ENCODE results near the gene ATAD3C. TPM values are rescaled to one million over a fixed set of nuclear protein-coding genes. Genes with fewer than 3 reads are reported as not detected.

The ATAD3C gene
- total and polyA plus RNA-seq, 2 of the 8 experiments (the other 6 are each of a cell fraction or from before 2014, with no cell fraction given) = 2.0 to 2.7 TPM

- Histone ChIP-seq H3K23ac (ENCODE audit: insufficient read length) (no peak overlapping the region), H3K9ac (replicated peaks in 1 of 4; ENCODE audit: extremely low read depth in 1 of 4, low read depth in 3 of 4, low read length in 3 of 4) (no peak overlapping the region), H3K56ac (replicated peaks; ENCODE audit: insufficient read length, low read depth, low read length) (no peak overlapping the region), H3K14ac (ENCODE audit: insufficient read length) (no peak overlapping the region), H2BK20ac (ENCODE audit: low read length) (no peak overlapping the region), H3K4ac (replicated peaks; ENCODE audit: insufficient read length, low read depth, low read length) (no peak overlapping the region), H3K4me1 (replicated peaks in 1 of 4; ENCODE audit: control insufficient read depth in 3 of 4, insufficient read depth in 4 of 4, low read length in 3 of 4) (no peaks in the 10 kb centered on the region; a peak in 1 of 7 replicates), H2AFZ (ENCODE audit: low read length) (no peak overlapping the region), H3K4me3 (ENCODE audit: extremely low read depth in 1 of 4, insufficient read depth in 2 of 4, low read depth in 3 of 4, low read length in 4 of 4) (no peak overlapping the region), H2BK120ac (replicated peaks; ENCODE audit: low read depth, low read length) (no peak overlapping the region), H4K5ac (ENCODE audit: insufficient read length, low read depth, low read length) (no peak overlapping the region), H2BK12ac (ENCODE audit: low read depth, low read length) (no peak overlapping the region), H3K27me3 (replicated peaks in 1 of 4; ENCODE audit: control insufficient read depth in 3 of 4, extremely low read depth in 1 of 4, insufficient read depth in 3 of 4, low read length in 3 of 4) (no peaks in the 10 kb centered on the region), H3K79me1 (ENCODE audit: low read depth, low read length) (0 out of 2 replicates have a peak, but pooled peaks cover 3% of the 10 kb centered on the region), H3K27ac (ENCODE audit: low read depth, low read length) (no peak overlapping the region), H3K23me2 (ENCODE audit: low read depth, low read length) (no peaks in the 10 kb centered on the region; the same call in 1 of the 2 replicates), H2BK15ac (ENCODE audit: low read length) (no peak overlapping the region), H4K91ac (replicated peaks; ENCODE audit: insufficient read length, low read length) (no peak overlapping the region), H3K79me2 (ENCODE audit: control insufficient read depth in 1 of 2, insufficient read depth in 2 of 2, low read length in 2 of 2) (no peaks in the 10 kb centered on the region), H2BK5ac (ENCODE audit: low read depth, low read length) (no peak overlapping the region), H3K18ac (ENCODE audit: extremely low read depth, low read length) (no peak overlapping the region), H4K20me1 (replicated peaks in 1 of 2; ENCODE audit: control insufficient read depth in 1 of 2, insufficient read depth in 2 of 2, low read length in 2 of 2) (peaks cover 0 to 9% of the 10 kb centered on the region in 2 experiments), H3K4me2 (ENCODE audit: insufficient read depth in 1 of 2, low read depth in 2 of 2, low read length in 2 of 2) (no peak overlapping the region), H3K9me3 (ENCODE audit: insufficient read depth in 2 of 2, low read depth in 1 of 2, low read length in 1 of 2) (no peaks in the 10 kb centered on the region), H4K8ac (ENCODE audit: extremely low read depth, insufficient read depth, low read length) (peak overlapping the region; percentile 85; the same call in 1 of the 2 replicates), H2AK5ac (ENCODE audit: low read depth, low read length) (no peak overlapping the region), H3K36me3 (ENCODE audit: control insufficient read depth in 2 of 4, insufficient read depth in 4 of 4, low read length in 3 of 4) (peaks cover 15 to 60% (median 34%) of the 10 kb centered on the region in 4 experiments)
- FAIRE-seq = no peak
- DNase-seq (ENCODE audit: low read depth in 1 of 2, low spot score in 2 of 2) = no peak
- ChIA-PET CTCF (ENCODE audit: partially characterized antibody) (interaction anchor here (0.9 to 1.5 kb wide), 4 partner anchors 9 to 23 kb away, joined by 3 to 5 read pairs (median 4); no protein-coding TSS in a partner anchor), POLR2A (ENCODE audit: partially characterized antibody) (interaction anchor here (0.6 to 1.5 kb wide), 4 partner anchors 8 to 98 kb away, joined by 3 to 5 read pairs (median 4); no protein-coding TSS in a partner anchor)
- WGBS, 2 experiments (ENCODE audit: extremely low coverage in 1 of 2, insufficient coverage in 1 of 2, insufficient read length in 1 of 2, insufficient replicate concordance in 2 of 2, low coverage in 1 of 2, low lambda C conversion rate in 2 of 2, missing lambda C conversion rate in 1 of 2) = 96% methylated on average over 14 of the region's 14 CpGs; no CpG with 5 or more reads in 1 of the 2 experiments
- TF ChIP-seq CBX8 (IDR thresholded peaks at IDR 0.05; ENCODE audit: borderline replicate concordance, low read depth, low read length) = no peak
- no peak for TF ChIP-seq SP2 (IDR thresholded peaks at IDR 0.05; ENCODE audit: low read length)
- TF ChIP-seq BCL11A (IDR thresholded peaks at IDR 0.05; ENCODE audit: low read depth in 2 of 2, low read length in 2 of 2) = no peak
- TF ChIP-seq POLR2AphosphoS5 (IDR thresholded peaks at IDR 0.05; ENCODE audit: low read depth, low read length) = no peak
- no peak for TF ChIP-seq RFX5 (IDR thresholded peaks at IDR 0.05; ENCODE audit: borderline replicate concordance, low read depth, low read length)
- TF ChIP-seq TAF7 (optimal IDR thresholded peaks at IDR 0.05; ENCODE audit: borderline replicate concordance, low read depth, low read length) = no peak
- no peak for TF ChIP-seq RXRA (IDR thresholded peaks at IDR 0.05; ENCODE audit: insufficient read depth, low read depth, low read length)
Measured at GRCh38 chr1:1482856-1483255, 33.4 kb downstream of the ATAD3C start.

Data from H1 (cell line).